ENCODE measurements around the gene ALMS1. TPM values are rescaled to one million over a fixed set of nuclear protein-coding genes. Genes with fewer than 3 reads are reported as not detected.

Gene ALMS1
- polyA plus RNA-seq, 3 donors = 0.55 to 5.2 (median 0.64) TPM

GRCh38 chr2:73611867-73612266, 226.2 kb downstream of the ALMS1 start:
- Histone ChIP-seq H3K27me3 (ENCODE audit: control insufficient read depth in 2 of 2, insufficient read depth in 2 of 2, low read length in 2 of 2) (no peaks in the 10 kb centered on the region), H3K4me2 (replicated peaks; ENCODE audit: extremely low read depth, low read length, poor library complexity, severe bottlenecking) (no peak overlapping the region), H3K36me3 (replicated peaks in 1 of 2; ENCODE audit: control insufficient read depth in 1 of 2, insufficient read depth in 2 of 2, low read length in 2 of 2) (no peaks in the 10 kb centered on the region), H3K9me3 (replicated peaks in 1 of 2; ENCODE audit: control insufficient read depth in 1 of 2, insufficient read depth in 1 of 2, low read length in 2 of 2) (no peaks in the 10 kb centered on the region), H2AFZ (ENCODE audit: insufficient read depth, low read depth, low read length, poor library complexity, severe bottlenecking) (no peak overlapping the region), H3K4me3 (replicated peaks in 1 of 3; ENCODE audit: low read depth in 2 of 3, low read length in 3 of 3) (no peak overlapping the region), H3K27ac (ENCODE audit: low read depth in 1 of 2, low read length in 2 of 2) (no peak overlapping the region), H3K79me2 (ENCODE audit: insufficient read depth, low read length) (no peaks in the 10 kb centered on the region), H4K20me1 (ENCODE audit: insufficient read depth, low read length) (no peaks in the 10 kb centered on the region), H3K4me1 (ENCODE audit: control insufficient read depth in 1 of 2, insufficient read depth in 2 of 2, low read length in 2 of 2) (no peaks in the 10 kb centered on the region), H3K9ac (ENCODE audit: insufficient read depth, low read length, poor library complexity, severe bottlenecking) (no peak overlapping the region)
- WGBS (ENCODE audit: insufficient coverage) = 100% methylated on average over 1 of the region's 1 CpG
- intact Hi-C loops (cut with micrococcal nuclease) = no loop called here
- H3K4me1 Mint-ChIP-seq = no peaks in the 10 kb centered on the region
- no peak for DNase-seq
- H3K4me3 Mint-ChIP-seq = no peak overlapping the region
- TF ChIP-seq CTCF (IDR thresholded peaks at IDR 0.05) = no peak
- peaks cover 0 to 7% (median 2%) of the 10 kb centered on the region in 3 donors for H3K27me3 Mint-ChIP-seq (ENCODE audit: low read depth in 3 of 3)
- H3K9me3 Mint-ChIP-seq = peaks cover 0 to 1% (median 0%) of the 10 kb centered on the region in 7 donors
- H3K36me3 Mint-ChIP-seq = peaks cover 0 to 6% of the 10 kb centered on the region in 2 donors
- peak overlapping the region in 1 of 7 donors; percentile 16 for H3K27ac Mint-ChIP-seq

- DNase-seq = no peak
- no peaks in the 10 kb centered on the region for H4K20me1 ChIP-seq (ENCODE audit: insufficient read depth, low read length)
- no peak overlapping the region for H3K9ac ChIP-seq (ENCODE audit: insufficient read depth, low read length, poor library complexity, severe bottlenecking)
- H3K4me2 ChIP-seq (replicated peaks; ENCODE audit: extremely low read depth, low read length, poor library complexity, severe bottlenecking) = no peak overlapping the region
- Mint-ChIP-seq H3K4me3 (no peak overlapping the region), H3K4me1 (no peaks in the 10 kb centered on the region), H3K27ac (no peak overlapping the region), H3K9me3 (peaks cover 0 to 1% (median 0%) of the 10 kb centered on the region in 7 donors), H3K36me3 (no peaks in the 10 kb centered on the region), H3K27me3 (ENCODE audit: low read depth in 3 of 3) (peaks cover 0 to 7% (median 2%) of the 10 kb centered on the region in 3 donors)
- no peak overlapping the region for H3K4me3 ChIP-seq (replicated peaks in 1 of 3; ENCODE audit: low read depth in 2 of 3, low read length in 3 of 3)
- H3K4me1 ChIP-seq (ENCODE audit: control insufficient read depth in 1 of 2, insufficient read depth in 2 of 2, low read length in 2 of 2) = no peaks in the 10 kb centered on the region
- no peaks in the 10 kb centered on the region for H3K27me3 ChIP-seq (ENCODE audit: control insufficient read depth in 2 of 2, insufficient read depth in 2 of 2, low read length in 2 of 2)
- no peaks in the 10 kb centered on the region for H3K36me3 ChIP-seq (replicated peaks in 1 of 2; ENCODE audit: control insufficient read depth in 1 of 2, insufficient read depth in 2 of 2, low read length in 2 of 2)
- no peaks in the 10 kb centered on the region for H3K9me3 ChIP-seq (replicated peaks in 1 of 2; ENCODE audit: control insufficient read depth in 1 of 2, insufficient read depth in 1 of 2, low read length in 2 of 2)
- H3K27ac ChIP-seq (ENCODE audit: low read depth in 1 of 2, low read length in 2 of 2) = no peak overlapping the region
- WGBS (ENCODE audit: insufficient coverage) = 92% methylated on average over 2 of the region's 3 CpGs
- no peak for TF ChIP-seq CTCF (IDR thresholded peaks at IDR 0.05)
- intact Hi-C loops (cut with micrococcal nuclease) = no loop called here
- no peak overlapping the region for H2AFZ ChIP-seq (ENCODE audit: insufficient read depth, low read depth, low read length, poor library complexity, severe bottlenecking)
- no peaks in the 10 kb centered on the region for H3K79me2 ChIP-seq (ENCODE audit: insufficient read depth, low read length)
Measured at GRCh38 chr2:73614105-73614504, 228.5 kb downstream of the ALMS1 start.
